Vagina (tissue), 2 donors: ENCODE data around the gene TGFB2.

Experiments
- POLR2A ChIP-seq, 2 donors: fragments of 450-650 bp; IDR thresholded peaks; one replicate each; pipeline ENCODE4 v1.6.1; 2017; ENCODE audit warnings: antibody characterized with exemption in 2 of 2, mild to moderate bottlenecking in 2 of 2, moderate library complexity in 2 of 2
- POLR2AphosphoS5 ChIP-seq, 2 donors: sonication (generic); formaldehyde crosslinking; IDR thresholded peaks; one replicate each; pipeline ENCODE4 v1.9.0; 2017; ENCODE audit warnings: antibody characterized with exemption in 2 of 2, mild to moderate bottlenecking in 2 of 2, low read depth in 1 of 2; ENCODE audit not compliant: insufficient read depth in 1 of 2
- TF ChIP-seq, protein P1 (sequence below), 3 experiments: fragments of 450-650 bp in 2 of 3; fragments of 200-600 bp in 1 of 3; sonication (generic) in 1 of 3; IDR thresholded peaks; one replicate each; pipeline ENCODE4 v1.5.1; 2017 to 2019; ENCODE audit warnings: antibody characterized with exemption in 3 of 3, mild to moderate bottlenecking in 2 of 3, moderate library complexity in 2 of 3

DNA sequence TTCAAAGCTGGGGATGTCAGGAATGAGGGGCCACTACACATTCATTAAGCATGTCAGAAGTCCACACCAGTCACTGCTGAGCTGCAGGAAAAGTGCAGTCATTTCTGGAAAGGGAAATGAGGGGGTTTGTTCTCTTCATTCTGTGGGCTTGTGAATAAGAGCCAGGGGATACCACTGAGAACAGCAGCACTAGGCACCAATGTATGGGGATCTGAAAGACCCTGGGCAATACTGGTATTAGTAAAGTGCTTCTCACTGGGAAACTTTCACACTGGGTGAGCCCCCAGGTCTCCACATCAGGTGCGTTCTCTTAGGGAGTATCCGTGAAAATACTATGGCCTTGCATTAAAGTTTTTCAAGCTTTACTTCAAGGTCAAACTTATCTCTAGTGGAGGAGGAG is 49.9 kb downstream of the TGFB2 start:
- TF ChIP-seq, protein P1, sequence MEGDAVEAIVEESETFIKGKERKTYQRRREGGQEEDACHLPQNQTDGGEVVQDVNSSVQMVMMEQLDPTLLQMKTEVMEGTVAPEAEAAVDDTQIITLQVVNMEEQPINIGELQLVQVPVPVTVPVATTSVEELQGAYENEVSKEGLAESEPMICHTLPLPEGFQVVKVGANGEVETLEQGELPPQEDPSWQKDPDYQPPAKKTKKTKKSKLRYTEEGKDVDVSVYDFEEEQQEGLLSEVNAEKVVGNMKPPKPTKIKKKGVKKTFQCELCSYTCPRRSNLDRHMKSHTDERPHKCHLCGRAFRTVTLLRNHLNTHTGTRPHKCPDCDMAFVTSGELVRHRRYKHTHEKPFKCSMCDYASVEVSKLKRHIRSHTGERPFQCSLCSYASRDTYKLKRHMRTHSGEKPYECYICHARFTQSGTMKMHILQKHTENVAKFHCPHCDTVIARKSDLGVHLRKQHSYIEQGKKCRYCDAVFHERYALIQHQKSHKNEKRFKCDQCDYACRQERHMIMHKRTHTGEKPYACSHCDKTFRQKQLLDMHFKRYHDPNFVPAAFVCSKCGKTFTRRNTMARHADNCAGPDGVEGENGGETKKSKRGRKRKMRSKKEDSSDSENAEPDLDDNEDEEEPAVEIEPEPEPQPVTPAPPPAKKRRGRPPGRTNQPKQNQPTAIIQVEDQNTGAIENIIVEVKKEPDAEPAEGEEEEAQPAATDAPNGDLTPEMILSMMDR (IDR thresholded peaks at IDR 0.05), result no peak
- TF ChIP-seq POLR2AphosphoS5 (IDR thresholded peaks at IDR 0.05; ENCODE audit: insufficient read depth in 1 of 2, low read depth in 1 of 2) (no peak), POLR2A (IDR thresholded peaks at IDR 0.05) (no peak)
